Fibroblast of skin of right quadriceps (primary cell): ENCODE results near the gene ACTG2.
"Not testable (repeated sequence)": the region's sequence is repeated elsewhere in the genome, so short reads cannot be mapped to it uniquely, and the experiment has no call there.

Experiments used
- DNase-seq: peaks from one replicate; pipeline ENCODE4 v3.0.0-alpha.2; 2013

ACTG2 gene

DNA sequence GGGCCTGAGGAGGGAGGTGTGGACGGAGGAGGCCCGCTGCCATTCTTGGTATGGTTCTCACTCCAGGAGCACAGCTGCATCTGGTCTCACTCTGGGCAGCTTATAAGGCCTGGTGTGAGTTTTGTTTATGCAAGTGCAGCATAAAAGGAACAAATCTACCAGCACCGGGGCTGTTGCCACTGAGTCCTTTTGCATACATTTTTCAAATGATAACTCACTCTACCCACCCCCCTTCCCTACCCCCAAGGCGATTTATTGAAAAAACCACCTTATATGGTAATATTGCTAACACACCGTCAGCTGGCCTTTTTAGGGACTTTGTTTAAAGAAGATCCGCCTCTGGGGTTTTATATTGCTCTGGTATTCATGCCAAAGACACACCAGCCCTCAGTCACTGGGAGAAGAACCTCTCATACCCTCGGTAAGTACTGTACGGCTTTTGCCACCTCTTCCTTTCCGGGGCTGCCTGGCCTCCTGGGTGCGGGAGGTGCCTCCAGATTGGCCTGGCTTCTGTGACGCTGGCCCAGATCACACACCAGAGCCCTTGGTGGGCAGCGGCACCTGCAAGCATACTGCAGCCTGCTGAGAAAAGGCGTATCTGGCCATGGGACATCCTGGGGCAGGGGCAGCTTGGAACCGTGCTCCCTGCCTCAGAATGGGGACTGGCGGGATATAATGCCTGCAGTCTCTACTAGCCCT lies at the start of gene ACTG2:
ACTG2 (plus strand) TSS at position 378 of the 699 bp plus-strand sequence. CDS start 8,304 bp downstream, outside the sequence.
- DNase-seq: peak; percentile 74

DNA sequence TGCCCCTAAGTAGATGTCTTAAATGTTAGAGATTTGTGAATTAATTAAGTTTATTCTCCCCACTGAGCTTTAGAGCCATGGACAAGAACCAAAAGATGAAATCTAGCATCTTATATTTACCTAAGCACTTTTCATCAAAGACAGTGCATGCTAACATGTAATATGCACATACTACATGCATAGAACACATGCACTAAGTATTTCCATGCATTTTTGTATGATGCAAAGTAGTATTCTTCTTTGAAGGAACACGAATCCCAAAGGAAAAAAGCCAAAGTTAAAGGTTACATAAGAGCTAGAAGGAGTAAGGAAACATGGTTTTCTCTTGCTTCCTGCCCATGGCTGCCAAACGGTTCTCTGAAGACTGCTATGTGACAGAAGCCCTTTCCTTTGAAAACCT lies 48.7 kb upstream of the ACTG2 start:
- no peak for DNase-seq

DNA sequence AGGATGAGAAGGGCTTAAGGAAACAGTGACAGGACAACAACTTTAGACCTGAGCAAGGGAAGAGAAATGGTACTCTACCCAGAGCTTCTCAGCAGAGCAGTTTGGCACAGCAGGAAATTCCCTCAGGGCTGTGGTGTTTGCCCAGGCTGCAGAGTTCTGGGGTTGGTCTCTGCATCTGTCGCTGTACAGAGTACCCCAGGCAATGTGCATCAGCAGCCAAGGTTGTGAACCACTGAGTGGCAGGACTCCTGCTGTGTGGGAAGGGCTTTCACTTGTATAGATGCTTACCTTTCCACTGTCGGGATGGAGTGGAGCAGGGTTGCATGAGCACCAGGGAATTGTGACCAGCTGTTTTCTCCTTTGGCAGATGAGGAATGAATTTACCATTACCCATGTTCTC lies 42.8 kb upstream of the ACTG2 start:
- DNase-seq: no peak

DNA sequence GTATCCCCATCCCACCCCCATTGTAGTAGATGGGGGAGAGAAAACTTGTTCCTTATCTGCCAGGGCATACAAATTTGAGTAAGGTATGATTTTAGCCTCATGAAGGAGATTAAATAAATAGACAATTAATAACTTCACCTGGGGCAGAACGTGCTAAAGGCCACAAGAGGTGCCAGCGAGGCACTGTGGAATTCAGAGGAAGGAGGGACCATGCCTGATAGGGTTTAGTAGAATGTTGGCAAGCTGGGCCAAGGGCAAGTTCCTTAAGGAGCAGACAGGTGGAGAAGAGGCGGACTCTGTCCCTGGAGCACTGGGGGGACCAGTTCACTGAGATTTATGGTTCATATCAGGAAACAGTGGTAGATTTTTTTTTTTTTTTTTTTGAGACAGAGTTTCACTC lies 41.5 kb upstream of the ACTG2 start:
- no peak for DNase-seq

DNA sequence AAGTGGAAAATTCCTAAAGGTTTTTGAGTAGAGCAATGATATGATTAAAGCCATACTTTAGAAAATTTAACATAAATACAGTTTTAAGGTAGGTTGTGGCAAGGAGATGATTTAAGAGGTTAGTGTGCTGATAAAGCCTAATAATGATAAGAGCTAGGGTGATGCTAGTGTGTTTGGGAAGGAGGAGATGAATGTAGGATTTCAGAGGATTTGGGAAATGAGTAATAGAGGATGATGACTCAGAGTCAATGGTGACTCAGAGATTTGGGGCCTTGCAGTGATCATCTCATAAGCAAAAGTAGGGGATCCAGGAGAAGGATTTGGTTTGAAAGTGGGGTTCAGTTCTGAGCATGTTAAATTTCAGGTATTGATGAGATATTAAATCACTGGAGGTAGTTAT lies 40.8 kb upstream of the ACTG2 start:
- peak; percentile 79 for DNase-seq

DNA sequence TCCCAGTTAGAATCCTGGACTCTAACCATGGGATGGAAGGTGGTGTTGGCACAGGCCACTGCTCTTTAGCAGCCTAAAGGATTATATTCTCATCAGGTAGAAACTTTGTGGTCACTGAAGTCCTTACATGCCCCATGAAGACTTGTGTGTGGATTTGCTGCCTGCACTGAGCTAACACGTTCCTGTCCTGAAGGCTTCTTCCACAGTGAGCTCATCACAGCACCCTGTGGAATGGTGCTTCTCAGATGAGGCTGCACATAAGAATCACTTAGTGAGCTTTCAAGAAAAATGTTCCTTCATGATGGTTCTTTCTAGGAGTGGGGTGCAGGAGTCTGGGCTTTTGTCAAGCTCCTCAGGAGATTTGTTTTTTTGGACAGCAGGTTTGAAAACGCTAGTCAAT lies 37.3 kb upstream of the ACTG2 start:
- no peak for DNase-seq

DNA sequence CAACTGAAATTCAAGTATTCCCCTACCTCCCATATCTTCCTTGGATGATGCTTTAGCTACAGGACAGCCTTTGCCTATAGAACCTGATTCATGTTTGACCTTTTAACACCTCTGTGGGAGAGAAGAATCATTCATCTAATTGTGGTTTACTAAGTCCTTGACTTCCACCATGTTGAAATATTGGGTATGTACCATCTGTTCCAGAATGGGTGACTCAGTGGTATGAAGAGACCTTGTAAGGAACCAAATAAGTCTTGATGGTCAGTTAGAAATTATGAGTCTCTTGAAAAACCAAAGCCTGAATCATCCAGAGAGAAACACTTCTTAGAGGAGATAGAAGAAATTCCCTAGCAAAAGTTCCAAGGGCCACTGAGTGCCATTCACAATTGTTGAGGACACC lies 36.6 kb upstream of the ACTG2 start:
- peak; percentile 98 for DNase-seq

DNA sequence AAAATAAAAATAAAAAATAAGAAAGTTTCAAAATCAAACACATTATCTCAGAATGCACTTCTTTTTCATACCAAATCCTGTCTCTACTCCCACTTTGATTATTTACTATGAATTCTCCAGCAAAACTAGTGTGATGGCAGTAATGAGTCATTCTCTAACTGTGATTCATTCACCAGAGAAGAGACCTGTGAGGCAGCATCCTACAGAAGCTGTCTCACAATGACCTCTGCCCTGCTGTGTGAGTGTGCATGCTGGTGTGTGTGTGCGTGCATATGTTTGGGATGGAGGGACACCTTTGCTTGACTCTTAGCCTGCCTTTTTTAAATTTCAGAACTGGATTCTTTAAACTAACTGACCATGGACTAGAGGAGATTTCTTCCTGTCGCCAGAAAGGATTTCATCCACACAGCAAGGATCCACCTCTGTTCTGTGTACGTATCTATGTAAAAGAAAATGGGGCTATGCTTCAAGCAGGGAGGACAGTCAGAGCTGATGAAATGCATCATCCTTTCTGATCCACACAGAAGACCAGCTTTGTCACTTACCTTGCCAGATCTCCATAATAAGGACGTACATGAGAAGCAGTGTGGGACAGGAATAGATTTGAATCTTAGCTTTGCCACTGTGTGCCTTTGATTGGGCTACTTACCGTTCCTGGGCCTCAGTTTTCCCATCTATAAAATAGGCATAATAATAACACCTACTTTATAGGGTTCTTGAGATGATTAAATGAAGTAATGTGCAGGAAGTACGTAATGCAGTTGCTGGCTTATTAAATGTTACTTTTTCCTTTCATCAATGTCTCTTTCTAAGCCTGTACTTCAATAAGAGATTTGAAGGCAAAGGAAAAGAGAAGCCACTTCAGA lies 32.9 kb upstream of the ACTG2 start:
- DNase-seq: peak; percentile 91

DNA sequence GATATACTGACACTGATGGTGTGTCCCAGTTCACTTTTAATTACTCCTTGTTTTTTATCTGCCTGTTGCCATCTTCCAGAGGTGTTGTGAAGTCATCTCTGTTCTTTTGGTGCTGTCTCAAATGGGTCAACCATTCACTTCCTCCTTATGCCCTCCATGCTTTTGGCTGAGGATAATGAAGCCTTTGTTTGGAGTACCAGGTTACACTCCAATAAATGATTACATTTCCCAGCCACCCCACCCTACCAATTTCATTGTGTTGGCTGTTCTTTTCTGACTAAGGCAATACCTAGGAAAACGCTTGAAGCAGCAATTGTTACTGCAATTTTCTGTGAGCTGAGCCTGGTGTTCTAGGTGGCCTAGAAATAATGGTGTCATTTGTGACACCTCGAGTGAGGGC lies 29.8 kb upstream of the ACTG2 start:
- no peak for DNase-seq

DNA sequence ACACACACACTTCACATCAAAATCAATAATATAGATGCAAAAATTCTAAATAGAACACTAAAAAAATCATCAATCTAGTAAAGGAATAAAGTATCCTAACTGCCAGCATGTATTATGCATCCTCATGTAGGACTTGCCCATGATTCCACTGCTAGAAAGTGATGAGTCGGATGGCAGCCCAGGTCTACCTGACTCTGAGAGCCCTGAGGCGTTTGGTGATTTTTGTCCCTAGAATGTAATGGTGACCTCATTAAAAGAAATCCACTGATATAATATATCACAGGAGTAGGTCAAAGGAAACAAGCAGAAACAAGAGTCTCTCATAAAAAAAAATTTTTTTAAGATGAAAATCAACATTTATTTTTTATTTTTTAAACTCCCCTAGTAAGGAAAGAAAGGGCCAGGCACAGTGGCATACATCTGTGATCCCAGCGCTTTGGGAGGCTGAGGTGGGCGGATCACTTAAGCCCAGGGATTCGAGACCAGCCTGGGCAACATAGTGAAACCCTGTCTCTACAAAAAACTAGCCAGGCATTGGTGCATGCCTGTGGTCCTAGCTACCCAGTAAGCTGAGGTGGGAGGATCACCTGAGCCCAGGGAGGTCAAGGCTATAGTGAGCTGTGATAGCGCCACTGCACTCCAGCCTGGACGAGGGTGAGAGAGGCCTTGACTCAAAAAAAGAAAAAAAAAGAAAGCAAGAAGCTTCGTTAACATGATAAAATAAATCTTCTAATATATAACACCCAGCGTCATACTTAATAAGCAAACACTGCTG lies 24.4 kb upstream of the ACTG2 start:
- DNase-seq: no peak

DNA sequence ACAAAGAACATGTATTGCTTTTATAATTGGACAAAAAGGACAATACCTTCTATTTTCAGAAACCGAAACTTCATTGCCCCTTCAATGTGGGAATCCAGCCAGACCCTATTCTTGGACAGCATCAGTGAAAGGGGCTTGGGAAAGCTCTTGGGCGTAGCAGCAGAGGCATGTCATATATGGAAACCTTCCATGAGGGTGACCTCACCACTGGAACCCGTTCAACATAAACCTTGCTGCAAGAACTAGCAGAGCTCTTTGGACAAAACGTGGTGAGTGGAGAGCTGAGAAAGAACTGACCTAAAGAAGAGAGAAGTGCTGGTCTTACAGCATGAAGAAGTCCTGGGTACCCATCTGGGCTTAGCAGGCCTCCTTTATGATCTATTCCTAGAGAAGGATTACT lies 22.7 kb upstream of the ACTG2 start:
- peak; percentile 80 for DNase-seq

DNA sequence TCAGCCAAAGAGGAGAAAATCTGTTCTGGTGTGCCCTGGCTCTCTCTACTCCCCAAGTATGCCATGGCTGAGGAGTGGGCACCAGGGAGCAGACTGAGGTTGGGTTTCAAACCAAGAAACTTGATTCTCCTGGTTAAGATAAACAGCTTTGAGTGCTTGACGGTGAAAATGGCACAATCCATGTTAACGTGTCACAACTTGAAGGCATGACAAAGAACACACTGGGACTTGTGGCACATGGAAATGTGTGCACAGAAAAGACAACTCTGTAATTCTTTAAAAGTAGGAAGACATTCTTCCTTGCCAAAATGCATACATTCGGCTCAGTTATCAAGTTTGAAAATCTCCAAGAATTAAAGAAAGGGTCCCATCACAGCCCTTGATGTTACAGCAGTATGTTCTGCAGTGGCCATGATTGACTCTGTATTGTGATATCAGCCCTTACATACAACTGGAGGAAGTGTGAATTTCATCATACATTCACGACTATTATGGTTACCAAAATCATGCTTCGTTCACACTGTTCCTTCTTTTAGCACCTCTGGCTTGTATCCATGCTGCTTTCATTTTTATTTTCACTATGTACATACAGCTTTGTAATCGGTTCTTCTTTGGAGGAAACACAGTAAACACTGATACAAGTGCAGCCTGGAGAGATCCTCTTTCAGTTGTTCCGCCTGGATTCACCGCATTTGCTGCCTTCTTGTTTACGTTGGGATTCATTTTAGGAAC lies 15.6 kb upstream of the ACTG2 start:
- DNase-seq: no peak

DNA sequence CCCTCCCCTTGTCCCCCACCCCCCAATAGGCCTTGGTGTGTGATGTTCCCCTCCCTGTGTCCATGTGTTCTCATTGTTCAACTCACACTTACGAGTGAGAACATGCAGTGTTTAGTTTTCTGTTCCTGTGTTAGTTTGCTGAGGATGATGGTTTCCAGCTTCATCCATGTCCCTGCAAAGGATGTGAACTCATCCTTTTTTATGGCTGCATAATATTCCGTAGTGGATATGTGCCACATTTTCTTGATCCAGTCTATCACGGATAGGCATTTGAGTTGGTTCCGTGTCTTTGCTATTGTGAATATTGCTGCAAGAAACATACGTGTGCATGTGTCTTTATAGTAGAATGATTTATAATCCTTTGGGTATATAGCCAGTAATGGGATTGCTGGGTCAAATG lies 14.8 kb upstream of the ACTG2 start:
- DNase-seq: not testable (repeated sequence)

DNA sequence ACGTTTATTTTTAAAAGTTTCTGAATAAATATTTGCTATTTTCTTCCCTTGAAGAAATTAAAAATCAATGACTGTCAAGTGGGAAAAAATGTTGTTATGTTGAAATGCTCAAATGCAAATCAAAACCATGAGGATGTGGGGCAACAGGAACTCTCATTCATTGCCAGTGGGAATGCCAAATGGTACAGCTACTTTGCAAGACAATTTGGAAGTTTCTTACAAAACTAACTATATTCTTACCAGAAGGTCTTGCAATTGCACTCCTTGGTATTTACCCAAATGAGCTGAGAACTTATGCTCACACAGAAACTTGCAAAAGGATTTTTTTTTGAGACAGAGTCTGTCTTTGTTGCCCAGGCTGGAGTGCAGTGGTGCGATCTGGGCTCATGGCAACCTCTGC lies 7.4 kb upstream of the ACTG2 start:
- DNase-seq: no peak

DNA sequence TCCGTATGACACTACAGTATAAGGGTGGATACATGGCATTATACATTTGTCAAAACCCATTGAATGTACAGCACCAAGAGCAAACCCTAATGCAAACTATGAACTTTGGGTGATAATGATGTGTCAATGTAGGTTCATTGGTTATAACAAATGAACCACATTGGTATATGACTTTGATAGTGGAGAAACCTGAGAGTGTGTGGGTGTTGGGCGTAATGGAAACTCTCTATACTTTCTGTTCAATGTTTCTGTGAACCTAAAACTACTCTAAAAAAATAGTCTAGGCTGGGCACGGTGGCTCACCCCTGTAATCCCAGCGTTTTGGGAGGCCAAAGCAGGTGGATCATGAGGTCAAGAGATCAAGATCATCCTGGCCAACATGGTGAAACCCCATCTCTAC lies 6.5 kb upstream of the ACTG2 start:
- DNase-seq: no peak

DNA sequence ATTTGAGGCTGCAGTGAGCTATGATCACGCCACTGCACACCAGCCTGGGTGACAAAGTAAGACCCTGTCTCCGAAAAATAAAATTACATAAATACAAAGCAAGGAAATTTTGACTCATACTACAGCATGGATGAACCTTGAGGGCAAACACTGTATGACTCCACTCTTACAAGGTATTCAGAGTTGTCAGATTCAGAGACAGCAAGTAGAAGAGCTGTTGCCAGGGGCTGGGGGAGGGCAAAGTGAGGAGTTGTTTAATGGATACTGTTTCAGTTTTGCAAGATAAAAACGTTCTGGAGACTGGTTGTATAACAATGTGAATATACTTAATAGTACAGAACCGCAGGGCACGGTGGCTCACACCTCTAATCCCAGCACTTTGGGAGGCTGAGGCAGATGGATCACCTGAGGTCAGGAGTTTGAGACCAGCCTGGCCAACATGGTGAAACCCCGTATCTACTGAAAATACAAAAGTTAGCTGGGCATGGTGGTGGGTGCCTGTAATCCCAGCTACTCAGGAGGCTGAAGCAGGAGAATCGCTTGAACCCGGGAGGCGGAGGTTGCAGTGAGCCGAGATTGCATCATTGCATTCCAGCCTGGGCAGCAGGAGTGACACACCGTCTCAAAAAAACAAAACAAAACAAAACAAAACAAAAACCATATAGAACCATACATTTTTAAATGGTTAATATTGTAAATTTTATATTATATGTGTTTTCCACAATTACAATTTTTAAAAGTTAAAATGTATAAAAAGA lies 5.0 kb upstream of the ACTG2 start:
- not testable (repeated sequence) for DNase-seq

DNA sequence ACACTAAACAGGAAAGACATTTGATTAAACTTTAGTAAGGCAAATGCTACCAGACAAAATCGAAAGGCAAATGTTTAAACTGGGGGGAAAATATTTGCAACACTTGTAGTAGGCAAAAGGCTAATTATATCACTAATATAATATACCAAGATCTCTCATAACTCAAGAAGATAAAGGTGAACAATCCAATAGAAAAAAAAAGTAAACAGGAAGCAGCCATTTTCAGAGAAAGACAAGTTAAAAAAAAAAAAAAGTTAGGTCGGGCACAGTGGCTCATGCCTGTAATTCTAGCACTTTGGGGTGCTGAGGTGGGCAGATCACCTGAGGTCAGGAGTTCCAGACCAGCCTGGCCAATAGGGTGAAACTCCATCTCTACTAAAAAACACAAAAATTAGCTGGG lies 4.4 kb upstream of the ACTG2 start:
- DNase-seq: no peak

DNA sequence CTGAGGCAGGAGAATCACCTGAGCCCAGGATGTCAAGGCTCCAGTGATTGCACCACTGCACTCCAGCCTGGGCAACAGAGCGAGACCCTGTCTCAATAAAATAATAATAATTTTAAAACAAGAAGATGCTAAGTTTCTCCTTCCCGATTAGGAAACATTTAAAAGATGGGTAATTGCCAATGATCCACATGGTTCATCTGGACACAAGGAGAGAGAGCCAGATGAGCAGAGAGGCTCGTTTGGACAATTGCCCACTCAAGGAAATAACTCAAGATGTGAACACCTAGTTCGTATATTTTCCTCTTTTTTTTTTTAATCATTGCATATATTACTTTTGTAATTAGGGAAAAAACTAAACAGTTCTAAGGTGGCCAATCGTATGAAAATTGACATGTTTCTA lies 3.6 kb upstream of the ACTG2 start:
- DNase-seq: no peak

DNA sequence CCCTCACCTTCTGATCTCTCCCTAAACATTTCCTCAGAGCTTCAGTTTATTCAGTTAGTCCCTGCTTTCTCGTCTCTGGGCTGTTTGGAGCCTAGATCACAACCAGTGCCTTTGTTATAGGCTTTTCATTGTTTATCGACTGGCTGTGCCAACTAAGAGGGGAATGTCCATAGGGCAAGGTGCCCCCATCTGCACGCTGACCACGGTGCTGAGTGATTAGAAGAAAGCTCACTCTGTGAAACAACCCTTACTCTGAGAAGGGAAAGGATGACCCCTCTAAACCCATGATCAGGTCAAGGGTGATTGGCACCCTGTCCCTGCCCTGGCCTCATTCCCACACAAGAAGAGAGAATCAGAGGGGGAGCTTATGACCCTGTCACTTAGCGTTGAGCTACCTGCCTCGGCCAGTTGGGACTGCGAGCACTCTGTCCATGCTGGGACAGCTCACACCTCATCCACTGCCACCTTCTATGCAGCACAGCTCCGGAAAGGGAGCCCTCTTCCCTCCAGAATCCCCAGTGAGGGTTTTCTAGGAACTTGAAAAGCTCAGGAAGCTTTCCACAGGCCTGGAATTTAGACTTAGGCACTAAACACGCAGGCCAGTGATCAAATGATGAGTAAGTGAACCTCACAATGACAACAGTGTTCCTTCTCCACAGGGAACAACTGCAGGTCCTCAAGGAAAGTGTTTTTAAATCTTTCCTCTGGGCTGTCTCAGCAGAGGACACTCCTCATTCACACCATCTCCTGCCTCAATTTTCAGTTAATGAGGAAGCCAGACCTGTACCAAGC lies 2.3 kb upstream of the ACTG2 start:
- DNase-seq: peak; percentile 24

DNA sequence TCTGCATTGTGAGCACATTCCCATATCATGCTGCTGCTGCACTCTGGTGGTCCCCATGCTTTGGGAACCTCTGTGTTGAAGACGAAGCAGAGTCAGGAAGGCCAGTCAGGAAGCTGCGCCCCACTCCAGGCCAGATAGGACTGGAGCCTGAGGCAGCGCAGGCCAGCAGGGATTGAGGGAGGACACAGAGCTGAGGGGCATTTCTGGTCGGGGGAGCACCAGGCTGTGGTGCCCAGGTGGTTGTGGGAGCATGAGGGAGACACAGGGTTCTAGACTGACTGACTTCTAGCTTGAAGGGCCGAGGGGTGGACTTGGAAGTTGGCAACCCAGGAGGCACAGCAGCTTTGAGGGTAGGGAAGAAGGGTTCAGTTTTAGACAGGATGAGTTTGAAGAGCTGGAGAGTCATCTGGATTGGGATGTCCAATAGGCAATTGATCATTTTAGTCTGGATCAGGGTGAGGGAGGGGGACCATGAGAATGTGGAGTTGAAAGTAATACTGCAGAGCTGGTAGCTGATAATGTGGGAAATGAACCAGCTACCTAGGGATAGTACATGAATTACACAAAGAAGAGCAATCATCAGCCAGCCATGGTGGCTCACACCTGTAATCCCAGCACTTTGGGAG lies 1.4 kb upstream of the ACTG2 start:
- no peak for DNase-seq
